Lower leg skin (tissue), 3 donors: ENCODE results near the gene SHROOM3.

Experiments
- CTCF ChIP-seq, 3 donors: fragments of 450-650 bp; IDR thresholded peaks; one replicate each; pipeline ENCODE4 v1.5.1; 2016; ENCODE audit warnings: antibody characterized with exemption in 3 of 3, mild to moderate bottlenecking in 3 of 3, moderate library complexity in 2 of 3
- POLR2A ChIP-seq, 2 donors: fragments of 450-650 bp; IDR thresholded peaks; one replicate each; pipeline ENCODE4 v1.6.1; 2016 to 2017; ENCODE audit warnings: antibody characterized with exemption in 2 of 2, mild to moderate bottlenecking in 1 of 2, moderate library complexity in 1 of 2

DNA sequence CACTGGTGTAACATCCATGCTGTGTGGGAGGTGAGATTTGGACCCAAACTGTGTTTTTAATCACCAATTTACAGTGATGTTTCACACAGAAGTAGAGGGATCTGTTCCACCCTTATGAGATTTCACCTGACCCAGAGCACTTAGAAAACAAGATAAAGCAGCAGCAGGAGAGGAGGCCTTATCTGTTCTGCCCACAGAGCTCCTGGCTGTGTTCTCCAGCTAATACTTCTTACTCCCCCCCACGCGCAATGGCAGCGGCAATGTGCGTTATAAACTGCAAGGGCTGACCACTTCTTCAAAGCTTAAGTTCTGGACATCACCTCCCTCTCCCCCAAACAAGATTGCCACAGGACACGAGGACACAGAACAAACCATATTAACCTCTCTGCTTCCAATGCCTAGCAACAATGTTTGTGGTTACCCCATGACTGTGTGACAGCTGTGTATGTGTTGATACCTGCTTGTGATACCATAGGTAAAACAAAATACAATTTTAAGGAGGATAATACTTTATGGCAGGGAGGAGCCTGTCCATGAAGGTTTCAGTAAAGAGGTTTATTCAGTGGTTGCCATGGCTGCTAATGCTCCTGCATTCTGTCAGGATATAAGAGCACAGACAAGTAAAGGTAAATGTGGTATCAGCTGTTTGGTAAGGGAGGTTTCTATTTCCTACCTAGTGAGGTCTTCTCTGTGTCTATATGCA lies 252.9 kb downstream of the SHROOM3 start:
- TF ChIP-seq CTCF (IDR thresholded peaks at IDR 0.05): no peak
- TF ChIP-seq POLR2A (IDR thresholded peaks at IDR 0.05): no peak
